ENCODE measurements around the gene GPC5.

GPC5 gene

GRCh38 chr13:91904005-91904404 is 505.6 kb downstream of the GPC5 start:
- no peak for DNase-seq

- no peak for DNase-seq
Observed at GRCh38 chr13:91904597-91904996, 506.2 kb downstream of the GPC5 start.

- no peak for DNase-seq
Observed at GRCh38 chr13:91907398-91907797, 509.0 kb downstream of the GPC5 start.

DNA sequence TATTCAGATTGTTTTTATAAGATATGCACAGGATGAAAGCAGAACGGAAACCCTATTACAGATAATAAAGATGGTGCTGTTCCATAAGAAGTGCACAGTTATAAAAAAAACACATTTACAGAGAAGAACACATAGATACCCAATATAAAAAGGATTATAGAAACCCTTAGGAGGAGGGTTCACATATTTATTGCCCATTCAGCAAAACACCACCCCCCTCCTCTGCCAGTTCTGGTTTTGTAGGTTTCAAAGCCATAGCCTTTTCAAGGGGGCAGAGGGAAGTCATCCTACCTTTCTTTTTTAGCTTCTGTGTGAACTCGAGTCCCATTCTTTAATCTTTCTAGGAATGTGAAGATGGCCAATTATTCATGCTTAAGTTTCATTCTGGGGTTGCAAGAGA is 511.2 kb downstream of the GPC5 start:
- DNase-seq, result no peak

- DNase-seq, result no peak
Observed at GRCh38 chr13:91922969-91923592, 524.7 kb downstream of the GPC5 start.

DNA sequence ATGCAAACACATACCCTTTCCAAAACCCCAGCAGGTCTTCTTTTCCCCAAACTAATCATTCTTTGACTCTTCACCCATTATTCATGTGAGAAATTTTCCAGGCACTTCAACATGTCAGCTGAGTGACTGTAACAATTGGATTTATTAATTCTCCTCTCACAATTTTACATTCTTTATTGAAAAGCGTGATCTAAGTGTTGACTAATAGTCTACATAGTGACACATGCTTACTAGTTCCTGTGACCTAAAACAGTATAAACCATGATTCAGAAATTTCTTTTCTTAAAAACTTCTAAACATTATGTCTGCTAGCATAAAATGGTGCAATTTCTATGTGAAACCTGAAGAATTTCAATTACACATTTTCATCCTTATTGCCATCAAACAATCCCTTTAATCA is 532.3 kb downstream of the GPC5 start:
- no peak for DNase-seq

- no peak for DNase-seq
Observed at GRCh38 chr13:91934354-91934753, 535.9 kb downstream of the GPC5 start.

DNA sequence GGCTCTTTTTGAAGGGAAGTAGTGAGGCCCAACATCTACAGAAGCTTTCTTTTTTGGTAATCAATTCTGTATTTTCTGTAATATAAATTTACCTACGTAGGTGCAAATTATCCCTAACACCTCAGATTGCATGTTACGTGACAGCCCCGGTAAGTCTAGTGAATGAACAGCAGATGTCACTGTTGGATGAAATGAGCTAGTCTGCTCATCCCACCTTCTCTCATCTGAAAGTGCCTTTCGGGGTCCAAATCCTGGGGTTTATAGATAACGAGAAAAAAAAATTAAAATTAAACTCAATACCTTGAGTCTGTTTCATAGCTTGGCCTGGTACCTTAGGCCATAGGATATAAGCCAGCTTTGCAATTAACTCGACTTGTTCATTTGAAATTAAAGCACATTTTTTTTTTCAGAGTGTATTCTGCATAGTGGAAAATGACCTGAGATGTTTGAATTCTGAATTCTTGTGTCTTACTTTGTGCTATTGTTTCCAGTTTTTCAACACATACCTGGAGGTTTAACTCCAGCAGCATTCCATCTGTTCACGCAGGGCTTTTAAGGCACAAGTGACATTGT is 548.2 kb downstream of the GPC5 start:
- no peak for DNase-seq

GRCh38 chr13:91948736-91949135 is 550.3 kb downstream of the GPC5 start:
- DNase-seq, result no peak

- no peak for DNase-seq
Observed at GRCh38 chr13:91950803-91951202, 552.4 kb downstream of the GPC5 start.

- no peak for DNase-seq
Observed at GRCh38 chr13:91955546-91956355, 557.3 kb downstream of the GPC5 start.

DNA sequence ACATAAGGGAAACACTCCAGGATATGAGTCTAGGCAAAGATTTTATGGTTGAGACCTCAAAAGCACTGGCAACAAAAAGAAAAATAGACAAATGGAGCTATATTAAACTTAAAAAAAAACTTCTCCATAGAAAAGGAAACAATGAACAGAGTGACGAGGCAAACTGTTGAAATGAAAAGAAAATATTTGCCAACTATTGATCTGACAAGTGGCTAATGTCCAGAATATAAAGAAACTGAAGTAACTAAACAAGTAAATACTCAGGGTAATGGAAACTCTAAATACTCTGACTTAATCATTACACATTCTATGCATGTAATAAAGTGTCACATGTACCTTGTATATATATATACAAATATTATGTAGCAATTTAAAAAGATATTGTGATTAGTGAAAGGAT is 562.5 kb downstream of the GPC5 start:
- no peak for DNase-seq

DNA sequence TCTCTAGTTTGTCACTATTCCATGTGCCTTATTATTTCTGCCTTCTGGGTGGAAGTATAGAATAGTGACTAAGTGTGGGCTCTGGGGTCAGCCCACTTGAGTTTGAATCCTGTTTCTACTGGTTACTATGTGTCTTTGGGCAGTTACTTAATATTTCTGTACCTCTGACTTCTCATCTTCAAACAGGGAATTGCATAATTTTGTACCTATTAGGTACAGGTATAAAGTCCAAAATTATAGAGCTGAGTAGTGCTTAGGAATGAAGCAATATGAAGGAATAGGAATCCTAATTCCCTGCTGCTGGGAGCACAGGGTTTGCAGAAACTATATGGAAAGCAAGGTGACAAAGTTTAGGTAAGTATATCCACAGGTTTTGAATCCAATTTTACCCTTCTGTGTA is 564.5 kb downstream of the GPC5 start:
- DNase-seq, result no peak

GRCh38 chr13:91965511-91965910 is 567.1 kb downstream of the GPC5 start:
- DNase-seq, result no peak

GRCh38 chr13:91978571-91978970 is 580.1 kb downstream of the GPC5 start:
- no peak for DNase-seq

GRCh38 chr13:91986761-91987483 is 588.5 kb downstream of the GPC5 start:
- DNase-seq, result no peak

- DNase-seq, result no peak
Observed at GRCh38 chr13:91988331-91988730, 589.9 kb downstream of the GPC5 start.

- DNase-seq, result no peak
Observed at GRCh38 chr13:92012787-92013186, 614.4 kb downstream of the GPC5 start.

- no peak for DNase-seq
Observed at GRCh38 chr13:92017737-92018136, 619.3 kb downstream of the GPC5 start.

DNA sequence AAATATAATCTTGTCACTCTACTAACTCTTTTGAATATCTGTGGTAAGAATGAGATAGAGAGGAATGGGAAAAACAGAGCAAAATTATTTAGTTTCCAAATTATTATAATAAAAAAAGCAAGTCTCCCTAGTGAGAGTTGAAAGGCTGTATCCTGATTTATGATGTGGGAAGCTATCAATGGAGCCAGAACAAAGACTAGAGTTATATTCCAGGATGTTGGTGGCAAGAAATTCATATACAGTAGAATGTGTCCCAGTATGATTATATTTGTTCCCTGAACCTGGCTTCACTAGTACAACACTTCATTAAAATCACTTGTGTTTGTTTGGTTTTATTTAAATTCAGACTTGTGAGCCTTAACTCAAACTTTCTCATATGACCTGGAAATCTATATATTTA is 630.3 kb downstream of the GPC5 start:
- no peak for DNase-seq

GRCh38 chr13:92029641-92030040 is 631.2 kb downstream of the GPC5 start:
- DNase-seq, result no peak

GRCh38 chr13:92038905-92039304 is 640.5 kb downstream of the GPC5 start:
- DNase-seq, result no peak

- DNase-seq, result no peak
Observed at GRCh38 chr13:92042522-92042921, 644.1 kb downstream of the GPC5 start.

DNA sequence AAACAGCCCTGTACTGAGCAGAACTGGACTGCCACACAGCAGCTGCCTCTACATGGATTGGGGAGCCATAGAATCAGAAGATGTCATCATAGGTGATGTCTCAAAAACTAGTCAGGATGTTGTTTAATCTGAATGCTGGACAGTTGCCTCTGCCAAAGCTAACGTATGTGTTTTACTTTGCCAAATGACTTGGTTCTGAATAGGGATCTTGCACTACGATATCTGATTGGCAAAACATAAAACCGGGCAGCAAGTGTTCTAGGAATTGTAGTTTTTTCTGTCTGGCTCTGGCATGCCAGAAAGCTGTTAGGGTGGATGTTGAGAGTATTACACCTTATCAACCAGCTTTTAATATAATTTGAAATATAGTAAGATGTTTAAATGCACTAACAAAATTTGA is 645.9 kb downstream of the GPC5 start:
- no peak for DNase-seq

Measured in CD4-positive, alpha-beta T cell treated with Interleukin-1 beta for 1 hour (primary cell).